Ishikawa (cell line): Measurements from ENCODE around the gene CCDC106.

Source experiments
- CEBPB ChIP-seq: IDR thresholded peaks from 2 replicates; pipeline ENCODE4 v1.6.1; 2012
- CREB1 ChIP-seq: IDR thresholded peaks from 2 replicates; pipeline ENCODE4 v1.6.1; 2012; ENCODE audit warnings: low read depth
- EGR1 ChIP-seq: IDR thresholded peaks from 2 replicates; pipeline ENCODE4 v1.6.1; 2012
- EP300 ChIP-seq: IDR thresholded peaks from 2 replicates; pipeline ENCODE4 v1.6.1; 2012; ENCODE audit warnings: borderline replicate concordance
- FOXM1 ChIP-seq: IDR thresholded peaks from 2 replicates; pipeline ENCODE4 v1.6.1; 2012; ENCODE audit warnings: low read depth, borderline replicate concordance
- MAX ChIP-seq: IDR thresholded peaks from 2 replicates; pipeline ENCODE4 v1.6.1; 2012
- NFIC ChIP-seq: IDR thresholded peaks from 2 replicates; pipeline ENCODE4 v1.6.1; 2012
- RAD21 ChIP-seq: IDR thresholded peaks from 2 replicates; pipeline ENCODE4 v1.6.1; 2012; ENCODE audit warnings: low read depth
- REST ChIP-seq: IDR thresholded peaks from 2 replicates; pipeline ENCODE4 v1.6.1; 2012; ENCODE audit warnings: low read depth, mild to moderate bottlenecking
- TAF1 ChIP-seq: IDR thresholded peaks from 2 replicates; pipeline ENCODE4 v1.6.1; 2012; ENCODE audit warnings: low read depth, mild to moderate bottlenecking
- TCF12 ChIP-seq: IDR thresholded peaks from 2 replicates; pipeline ENCODE4 v1.6.1; 2012; ENCODE audit warnings: low read depth
- TEAD4 ChIP-seq: IDR thresholded peaks from 2 replicates; pipeline ENCODE4 v1.6.1; 2012
- USF1 ChIP-seq: IDR thresholded peaks from 2 replicates; pipeline ENCODE4 v1.6.1; 2012
- YY1 ChIP-seq: IDR thresholded peaks from 2 replicates; pipeline ENCODE4 v1.6.1; 2012; ENCODE audit warnings: low read depth
- ZBTB7A ChIP-seq: IDR thresholded peaks from 2 replicates; pipeline ENCODE4 v1.6.1; 2012; ENCODE audit warnings: low read depth

The CCDC106 gene

GRCh38 chr19:55620410-55621204 is 27.4 kb upstream of the CCDC106 start:
- TF ChIP-seq NFIC (no peak), YY1 (no peak), USF1 (no peak), TEAD4 (no peak), TAF1 (no peak), CREB1 (no peak), TCF12 (no peak), ZBTB7A (no peak), RAD21 (no peak), FOXM1 (no peak)

GRCh38 chr19:55621205-55621672 is 26.8 kb upstream of the CCDC106 start:
- TF ChIP-seq CEBPB, result no peak
- no peak for TF ChIP-seq USF1
- no peak for TF ChIP-seq TAF1
- no peak for TF ChIP-seq EP300

GRCh38 chr19:55621673-55622231 is 26.3 kb upstream of the CCDC106 start:
- no peak for TF ChIP-seq TEAD4
- TF ChIP-seq YY1, result no peak
- TF ChIP-seq CEBPB, result no peak
- TF ChIP-seq MAX, result no peak

- TF ChIP-seq MAX, result no peak
- TF ChIP-seq RAD21, result no peak
- no peak for TF ChIP-seq TAF1
- TF ChIP-seq EP300, result no peak
- TF ChIP-seq ZBTB7A, result no peak
- no peak for TF ChIP-seq FOXM1
- TF ChIP-seq EGR1, result no peak
- no peak for TF ChIP-seq REST
- TF ChIP-seq USF1, result no peak
- TF ChIP-seq CREB1, result no peak
- no peak for TF ChIP-seq NFIC
- TF ChIP-seq TEAD4, result no peak
- no peak for TF ChIP-seq YY1
- no peak for TF ChIP-seq TCF12
- no peak for TF ChIP-seq CEBPB
Observed at GRCh38 chr19:55622242-55622969, 25.6 kb upstream of the CCDC106 start.

GRCh38 chr19:55623130-55623529 is 24.9 kb upstream of the CCDC106 start:
- no peak for TF ChIP-seq REST
- no peak for TF ChIP-seq CEBPB
- TF ChIP-seq RAD21, result no peak
- TF ChIP-seq TEAD4, result no peak
- no peak for TF ChIP-seq ZBTB7A
- TF ChIP-seq TAF1, result no peak
- TF ChIP-seq EP300, result no peak
- TF ChIP-seq YY1, result no peak
- no peak for TF ChIP-seq MAX
- no peak for TF ChIP-seq TCF12
- no peak for TF ChIP-seq EGR1
- TF ChIP-seq CREB1, result no peak
- TF ChIP-seq USF1, result no peak
- TF ChIP-seq FOXM1, result no peak
- no peak for TF ChIP-seq NFIC
